GM12878 (cell line): ENCODE data around the gene CHST8. TPM values are rescaled to one million over a fixed set of nuclear protein-coding genes. Genes with fewer than 3 reads are reported as not detected.

Source experiments
- ATAC-seq: fragments of 200-7000 bp; cut with Tn5 transposase; 3 replicates; pipeline ENCODE4 v1.9.1; 2020; ENCODE audit warnings: mild to moderate bottlenecking, moderate library complexity
- BruUV-seq: library from RNA; stranded (reverse); fragments of 400-500 nt; replicated peaks from 2 replicates; lab custom pipeline; 2021; lab: Mats Ljungman, UMichigan
- CTCF ChIA-PET: fragments of 300-600 bp; sonication (Branson Sonifier 250); formaldehyde crosslinking; extraction: SDS; loops from one replicate; lab custom pipeline; 2021; ENCODE audit warnings: inconsistent platforms; lab: Yijun Ruan, JAX
- POLR2A ChIA-PET: fragments of 350-600 bp; formaldehyde crosslinking; extraction: SDS; loops from one replicate; lab custom pipeline; 2021; ENCODE audit warnings: inconsistent platforms; lab: Charles Lee
- RAD21 ChIA-PET: fragments of 300-600 bp; sonication (Branson Sonifier 250); formaldehyde crosslinking; loops from one replicate; lab custom pipeline; 2023; ENCODE audit warnings: antibody characterized with exemption; ENCODE audit not compliant: unreplicated experiment; lab: Charles Lee
- SMC1A ChIA-PET: fragments of 300-600 bp; sonication (Branson Sonifier 250); formaldehyde crosslinking; loops from one replicate; lab custom pipeline; 2023; ENCODE audit not compliant: unreplicated experiment, uncharacterized antibody; lab: Charles Lee
- DNase-seq: peaks from one replicate; pipeline ENCODE4 v3.0.0-alpha.2; 2011; ENCODE audit warnings: low read depth, low spot score
- FAIRE-seq: peaks from 3 replicates; lab custom pipeline; 2011; peaks lifted over from hg19 to GRCh38; lab: Jason Lieb, UNC
- H2AFZ ChIP-seq: 2 replicates; pipeline ENCODE4 v1.6.0; 2011; ENCODE audit warnings: low read depth, low read length, control low read depth; ENCODE audit not compliant: control insufficient read depth
- H3K27ac ChIP-seq: 2 replicates; pipeline ENCODE4 v1.5.1; 2011; ENCODE audit warnings: control low read depth; ENCODE audit not compliant: control insufficient read depth, insufficient read depth
- H3K27me3 ChIP-seq, 2 experiments: replicated peaks in 1 of 2; 2 replicates each; pipeline versions ENCODE4 v1.6.0 to v1.6.1; 2011; ENCODE audit warnings: low read length in 1 of 2; ENCODE audit not compliant: control insufficient read depth in 2 of 2, insufficient read depth in 2 of 2
- H3K36me3 ChIP-seq, 2 experiments: 2 replicates each; pipeline ENCODE4 v1.5.1; 2011; ENCODE audit warnings: low read length in 1 of 2; ENCODE audit not compliant: control insufficient read depth in 2 of 2, insufficient read depth in 2 of 2
- H3K4me1 ChIP-seq: 2 replicates; pipeline ENCODE4 v1.6.1; 2011; ENCODE audit warnings: mild to moderate bottlenecking, low read length, moderate library complexity, mixed read lengths; ENCODE audit not compliant: control insufficient read depth, insufficient read depth
- H3K4me2 ChIP-seq: 2 replicates; pipeline ENCODE4 v1.6.0; 2011; ENCODE audit warnings: control low read depth; ENCODE audit not compliant: control insufficient read depth, insufficient read depth
- H3K4me3 ChIP-seq: fragments of 200-600 bp; sonication (generic); 2 replicates; pipeline ENCODE4 v1.5.1; 2016
- H3K79me2 ChIP-seq: 2 replicates; pipeline ENCODE4 v1.6.0; 2011; ENCODE audit warnings: low read length; ENCODE audit not compliant: control insufficient read depth, insufficient read depth
- H3K9ac ChIP-seq: 2 replicates; pipeline ENCODE4 v1.8.0; 2011; ENCODE audit warnings: low read length, control low read depth, mixed read lengths; ENCODE audit not compliant: control insufficient read depth, insufficient read depth
- H3K9me3 ChIP-seq: replicated peaks from 3 replicates; pipeline ENCODE4 v1.5.1; 2011; ENCODE audit warnings: mild to moderate bottlenecking, low read length; ENCODE audit not compliant: control insufficient read depth, insufficient read depth
- H4K20me1 ChIP-seq: 2 replicates; pipeline ENCODE4 v1.6.0; 2011; ENCODE audit not compliant: control insufficient read depth, insufficient read depth
- CBFB ChIP-seq: IDR thresholded peaks from 2 replicates; pipeline ENCODE4 v1.6.1; 2016; ENCODE audit warnings: antibody characterized with exemption, low read depth
- FOXM1 ChIP-seq: IDR thresholded peaks from 2 replicates; pipeline ENCODE4 v1.6.1; 2012; ENCODE audit warnings: low read depth, mild to moderate bottlenecking, inconsistent platforms, low read length, moderate library complexity
- NFYB ChIP-seq: IDR thresholded peaks from 2 replicates; pipeline ENCODE4 v1.6.1; 2011; ENCODE audit warnings: low read depth, mild to moderate bottlenecking, low read length, improper control_type of control experiment, moderate library complexity; ENCODE audit not compliant: insufficient read depth
- NRF1 ChIP-seq: conservative IDR thresholded peaks from 2 replicates; pipeline ENCODE4 v1.6.1; 2011; ENCODE audit warnings: mild to moderate bottlenecking, low read depth, low read length, improper control_type of control experiment
- PAX5 ChIP-seq: IDR thresholded peaks from 2 replicates; pipeline ENCODE4 v1.6.1; 2011; ENCODE audit warnings: low read depth, low read length, borderline replicate concordance
- RCOR1 ChIP-seq: conservative IDR thresholded peaks from 2 replicates; pipeline ENCODE4 v1.6.1; 2012; ENCODE audit warnings: low read depth, low read length, improper control_type of control experiment
- SRF ChIP-seq, 2 experiments: IDR thresholded peaks; 2 replicates each; pipeline ENCODE4 v1.6.1; 2011; ENCODE audit warnings: low read depth in 2 of 2, low read length in 2 of 2, mild to moderate bottlenecking in 1 of 2, moderate library complexity in 1 of 2
- STAT3 ChIP-seq: IDR thresholded peaks from 2 replicates; pipeline ENCODE4 v1.6.1; 2011; ENCODE audit warnings: low read depth, low read length, improper control_type of control experiment
- TBL1XR1 ChIP-seq: IDR thresholded peaks from 2 replicates; pipeline ENCODE4 v1.6.1; 2012; ENCODE audit warnings: low read depth, low read length, improper control_type of control experiment
- YY1 ChIP-seq: IDR thresholded peaks from 2 replicates; pipeline ENCODE4 v1.6.1; 2011; ENCODE audit warnings: low read depth, mild to moderate bottlenecking, low read length
- ZSCAN29 ChIP-seq: fragments of 450-650 bp; IDR thresholded peaks from 2 replicates; pipeline ENCODE4 v1.6.1; 2017; ENCODE audit warnings: mild to moderate bottlenecking, moderate library complexity
- WGBS: methylation state at CpG from one replicate; pipeline ENCODE4 v1.1.6; 2016; ENCODE audit warnings: low lambda C conversion rate; ENCODE audit not compliant: insufficient replicate concordance, insufficient coverage; ENCODE audit errors: missing lambda C conversion rate; 5-methylcytosine and 5-hydroxymethylcytosine counted together
- in situ Hi-C: fragments of 300-500 bp; cut with MboI; formaldehyde crosslinking; loops from 9 replicates; pipeline ENCODE4 v1.14.3; 2018; ENCODE audit warnings: mixed read lengths
- intact Hi-C: fragments of 100-400 bp; cut with micrococcal nuclease; formaldehyde crosslinking; loops from one replicate; pipeline ENCODE4 v1.14.2; 2022; ENCODE audit not compliant: unreplicated experiment
- polyA plus RNA-seq, 11 experiments: library from polyadenylated mRNA; depleted of rRNA in 4 of 11; unstranded in 6 of 11; stranded (reverse) in 5 of 11; fragments of >200 nt; fragmentation: Nextera tagmentation in 4 of 11; fragmentation: Illumina TruSeq in 1 of 11; extraction: Ambion mirVana in 4 of 11; extraction: Trizol in 1 of 11; gene quantifications; 1 replicate in 1 of 11; 2 replicates in 10 of 11; pipeline versions ENCODE4 v1.2.1 to v1.2.3, GENCODE V29; 2011 to 2016; ENCODE audit warnings: inconsistent platforms in 2 of 11, missing spikeins in 2 of 11, low read depth in 1 of 11
- total RNA-seq, 4 experiments: library from RNA; depleted of rRNA in 3 of 4; stranded (reverse); fragments of >200 nt in 3 of 4; fragmentation: Illumina TruSeq in 1 of 4; extraction: Trizol in 1 of 4; gene quantifications; 2 replicates each; pipeline versions ENCODE4 v1.2.1 to v1.2.3, GENCODE V29; 2013 to 2021
- TF ChIP-seq, protein P1 (sequence below): IDR thresholded peaks from 2 replicates; pipeline ENCODE4 v1.6.1; 2011; ENCODE audit warnings: borderline replicate concordance, low read depth, mild to moderate bottlenecking, moderate library complexity, low read length; ENCODE audit not compliant: insufficient read depth, poor library complexity, severe bottlenecking
- TF ChIP-seq, protein P2 (sequence below): fragments of 450-650 bp; IDR thresholded peaks from 2 replicates; pipeline ENCODE4 v1.6.1; 2017; ENCODE audit warnings: mild to moderate bottlenecking, low read depth, inconsistent platforms; ENCODE audit not compliant: poor library complexity, severe bottlenecking

CHST8 gene
- total and polyA plus RNA-seq, 10 of the 15 experiments (the other 5 are each of a cell fraction or from before 2014, with no cell fraction given), result 0.06 TPM; not detected in 9

DNA sequence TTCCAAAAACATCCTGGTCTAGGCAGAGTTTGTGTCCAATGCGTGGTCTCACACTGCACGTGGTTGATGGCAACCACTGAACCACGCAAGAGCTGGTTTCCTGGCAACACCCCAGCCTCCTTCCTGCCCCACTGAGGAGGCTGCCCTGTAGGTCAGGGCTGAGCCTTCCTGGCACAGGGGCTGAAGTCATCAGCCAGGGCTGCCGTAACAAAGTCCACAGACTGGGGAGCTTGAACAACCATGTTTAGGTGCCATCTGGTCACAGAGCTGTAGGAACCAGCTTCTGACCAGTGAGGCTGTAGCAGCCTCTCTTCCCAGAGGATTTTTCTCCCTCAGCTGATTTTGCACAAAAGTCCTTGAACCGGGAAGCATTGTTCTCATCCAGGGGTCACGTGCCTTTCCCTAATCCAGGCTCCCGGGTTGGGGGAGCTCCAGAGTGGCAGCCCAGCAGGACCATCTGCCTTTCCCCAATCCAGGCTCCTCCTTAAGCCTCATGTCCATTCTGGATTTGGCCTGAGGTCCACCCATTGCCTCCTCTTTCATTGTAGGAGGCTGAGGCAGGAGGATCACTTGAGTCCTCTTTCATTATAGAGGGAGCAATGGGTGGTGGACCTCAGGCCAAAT, 53.9 kb downstream of the CHST8 start:
- ATAC-seq (no peak), FAIRE-seq (no peak), DNase-seq (no peak)
- no TSS peak for BruUV-seq
- Histone ChIP-seq H3K4me1 (no peaks in the 10 kb centered on the region), H3K9me3 (no peaks in the 10 kb centered on the region), H3K36me3 (no peaks in the 10 kb centered on the region), H3K79me2 (no peaks in the 10 kb centered on the region), H3K27ac (no peak overlapping the region), H2AFZ (no peak overlapping the region), H4K20me1 (no peaks in the 10 kb centered on the region), H3K4me2 (no peak overlapping the region), H3K9ac (no peak overlapping the region), H3K27me3 (no peaks in the 10 kb centered on the region; a peak in 1 of 4 replicates), H3K4me3 (no peak overlapping the region)
- CTCF ChIA-PET, result no interaction called here
- POLR2A ChIA-PET, result no interaction called here
- in situ Hi-C loops (no loop called here), intact Hi-C loops (no loop called here)
- WGBS, result 17% methylated on average over 7 of the region's 7 CpGs
- SMC1A ChIA-PET, result no interaction called here
- TF ChIP-seq TBL1XR1, result no peak
- RAD21 ChIA-PET, result no interaction called here

DNA sequence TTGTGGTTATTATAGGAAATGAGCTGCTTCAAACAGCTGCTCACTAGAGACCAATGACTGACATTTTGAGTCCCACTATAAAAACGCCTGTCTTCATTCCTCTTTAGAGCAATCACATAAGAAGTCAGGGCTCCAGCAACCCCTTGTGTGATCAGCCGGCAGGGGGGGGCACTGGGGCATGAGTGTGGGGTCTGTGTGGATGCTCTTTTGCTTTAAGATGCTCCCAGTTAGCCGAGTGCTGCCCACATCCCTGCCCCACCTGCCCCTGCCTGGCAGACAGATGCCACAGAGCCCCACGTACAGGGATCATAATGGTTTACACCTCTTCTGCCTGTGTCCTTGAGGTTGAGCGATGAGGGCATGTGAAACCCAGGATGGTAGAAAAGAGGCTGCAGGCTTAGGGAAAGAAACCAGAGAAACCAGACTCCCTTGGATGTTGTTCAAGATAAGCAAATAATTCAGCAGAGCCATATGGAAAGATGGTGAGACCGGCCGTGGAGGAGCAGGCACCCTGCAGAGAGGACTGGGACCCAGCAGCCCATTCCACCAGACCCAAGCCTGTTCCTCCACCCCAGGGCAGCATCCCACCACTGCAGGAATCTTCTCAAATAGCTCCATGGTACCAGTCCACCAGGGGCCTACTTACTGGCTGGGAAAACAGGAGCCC, 55.4 kb downstream of the CHST8 start:
- no peak for FAIRE-seq
- in situ Hi-C loops, result no loop called here
- no peaks in the 10 kb centered on the region; a peak in 1 of 4 replicates for H3K27me3 ChIP-seq
- TF ChIP-seq, protein P1, sequence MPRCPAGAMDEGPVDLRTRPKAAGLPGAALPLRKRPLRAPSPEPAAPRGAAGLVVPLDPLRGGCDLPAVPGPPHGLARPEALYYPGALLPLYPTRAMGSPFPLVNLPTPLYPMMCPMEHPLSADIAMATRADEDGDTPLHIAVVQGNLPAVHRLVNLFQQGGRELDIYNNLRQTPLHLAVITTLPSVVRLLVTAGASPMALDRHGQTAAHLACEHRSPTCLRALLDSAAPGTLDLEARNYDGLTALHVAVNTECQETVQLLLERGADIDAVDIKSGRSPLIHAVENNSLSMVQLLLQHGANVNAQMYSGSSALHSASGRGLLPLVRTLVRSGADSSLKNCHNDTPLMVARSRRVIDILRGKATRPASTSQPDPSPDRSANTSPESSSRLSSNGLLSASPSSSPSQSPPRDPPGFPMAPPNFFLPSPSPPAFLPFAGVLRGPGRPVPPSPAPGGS, result no peak
- TF ChIP-seq PAX5, result no peak
- TF ChIP-seq NFYB, result no peak
- TF ChIP-seq, protein P2, sequence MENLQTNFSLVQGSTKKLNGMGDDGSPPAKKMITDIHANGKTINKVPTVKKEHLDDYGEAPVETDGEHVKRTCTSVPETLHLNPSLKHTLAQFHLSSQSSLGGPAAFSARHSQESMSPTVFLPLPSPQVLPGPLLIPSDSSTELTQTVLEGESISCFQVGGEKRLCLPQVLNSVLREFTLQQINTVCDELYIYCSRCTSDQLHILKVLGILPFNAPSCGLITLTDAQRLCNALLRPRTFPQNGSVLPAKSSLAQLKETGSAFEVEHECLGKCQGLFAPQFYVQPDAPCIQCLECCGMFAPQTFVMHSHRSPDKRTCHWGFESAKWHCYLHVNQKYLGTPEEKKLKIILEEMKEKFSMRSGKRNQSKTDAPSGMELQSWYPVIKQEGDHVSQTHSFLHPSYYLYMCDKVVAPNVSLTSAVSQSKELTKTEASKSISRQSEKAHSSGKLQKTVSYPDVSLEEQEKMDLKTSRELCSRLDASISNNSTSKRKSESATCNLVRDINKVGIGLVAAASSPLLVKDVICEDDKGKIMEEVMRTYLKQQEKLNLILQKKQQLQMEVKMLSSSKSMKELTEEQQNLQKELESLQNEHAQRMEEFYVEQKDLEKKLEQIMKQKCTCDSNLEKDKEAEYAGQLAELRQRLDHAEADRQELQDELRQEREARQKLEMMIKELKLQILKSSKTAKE, result no peak
- no peak for TF ChIP-seq NRF1
- TF ChIP-seq FOXM1, result no peak
- TF ChIP-seq STAT3, result no peak
- no peak for TF ChIP-seq ZSCAN29
- TF ChIP-seq YY1, result no peak
- no peak for TF ChIP-seq SRF (IDR thresholded peaks at IDR 0.05; ENCODE audit: low read depth in 2 of 2, low read length in 2 of 2)
- no peak for TF ChIP-seq CBFB
- TF ChIP-seq RCOR1, result no peak

More for the DNA sequence above, 55.4 kb downstream of the CHST8 start:
- no peaks in the 10 kb centered on the region for H3K4me1 ChIP-seq
- POLR2A ChIA-PET, result no interaction called here
- no peak overlapping the region for H3K9ac ChIP-seq
- ATAC-seq (no peak), DNase-seq (no peak)
- no peak overlapping the region for H3K4me2 ChIP-seq
- no TSS peak for BruUV-seq
- H3K9me3 ChIP-seq, result no peaks in the 10 kb centered on the region
- no peak overlapping the region for H2AFZ ChIP-seq
- 34% methylated on average over 7 of the region's 7 CpGs for WGBS
- no peaks in the 10 kb centered on the region for H3K36me3 ChIP-seq
- no peak overlapping the region for H3K27ac ChIP-seq
- intact Hi-C loops, result no loop called here
- no peak overlapping the region for H3K4me3 ChIP-seq
- RAD21 ChIA-PET, result no interaction called here
- no peaks in the 10 kb centered on the region for H3K79me2 ChIP-seq
- SMC1A ChIA-PET, result no interaction called here
- no peaks in the 10 kb centered on the region for H4K20me1 ChIP-seq
- CTCF ChIA-PET, result no interaction called here
